T-helper 2 cell treated with Interferon-gamma antibody and Interleukin-4, amounts not matched to agents 5 μg/mL and 100 μg/mL, for 36 hours (primary cell): ENCODE data around the gene ITPR2.

Experiments used
- DNase-seq: peaks from one replicate; pipeline ENCODE4 v3.0.0; 2021; ENCODE audit warnings: low spot score
- H3K27ac Mint-ChIP-seq: one replicate; pipeline ENCODE4 v1.8.0; 2021; ENCODE audit warnings: mild to moderate bottlenecking, mixed read lengths
- H3K27me3 Mint-ChIP-seq: one replicate; pipeline ENCODE4 v1.8.0; 2021; ENCODE audit warnings: low read depth, mixed read lengths
- H3K36me3 Mint-ChIP-seq: one replicate; pipeline ENCODE4 v1.8.0; 2021; ENCODE audit warnings: low read depth, mixed read lengths
- H3K4me1 Mint-ChIP-seq: one replicate; pipeline ENCODE4 v1.8.0; 2021; ENCODE audit warnings: low read depth, mixed read lengths
- H3K4me3 Mint-ChIP-seq: one replicate; pipeline ENCODE4 v1.8.0; 2022; ENCODE audit warnings: mild to moderate bottlenecking, moderate library complexity, mixed read lengths
- H3K9me3 Mint-ChIP-seq: one replicate; pipeline ENCODE4 v1.8.0; 2021; ENCODE audit warnings: mixed read lengths

The ITPR2 gene

DNA sequence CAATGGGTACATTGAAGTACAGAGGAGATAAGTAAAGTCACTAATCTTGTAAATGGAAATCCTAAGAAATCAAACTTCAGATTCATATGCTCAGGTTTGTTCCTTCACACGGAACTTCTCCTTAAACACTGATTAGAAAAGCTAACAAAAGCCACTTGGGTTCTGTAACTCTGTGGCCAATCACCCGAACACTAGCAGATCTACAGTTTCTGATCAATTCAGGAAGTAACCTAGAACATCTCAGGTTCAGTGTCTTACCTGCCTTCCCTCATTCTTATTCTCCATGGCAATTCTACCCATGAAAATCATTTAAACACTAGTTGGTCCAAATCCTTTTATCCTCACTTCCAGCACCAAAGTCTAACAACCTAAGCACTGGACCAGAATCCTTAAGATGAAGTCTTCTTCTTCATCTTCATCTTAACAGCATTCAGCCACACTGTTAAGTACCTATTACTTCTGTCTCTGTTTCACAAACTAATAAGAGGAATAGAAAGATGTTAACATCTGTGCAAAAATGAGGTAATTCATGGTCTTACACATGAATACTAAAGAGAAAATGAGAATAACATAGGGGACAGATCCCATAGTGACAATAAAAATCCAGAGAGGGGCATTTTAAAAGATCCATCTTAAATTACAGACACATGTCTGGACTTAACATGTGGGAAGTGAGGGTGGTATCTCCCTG is 453.1 kb downstream of the ITPR2 start:
- Mint-ChIP-seq H3K27ac (no peak overlapping the region), H3K4me3 (no peak overlapping the region), H3K9me3 (no peaks in the 10 kb centered on the region), H3K36me3 (peaks cover 12% of the 10 kb centered on the region), H3K27me3 (no peaks in the 10 kb centered on the region), H3K4me1 (no peaks in the 10 kb centered on the region)
- DNase-seq: no peak

DNA sequence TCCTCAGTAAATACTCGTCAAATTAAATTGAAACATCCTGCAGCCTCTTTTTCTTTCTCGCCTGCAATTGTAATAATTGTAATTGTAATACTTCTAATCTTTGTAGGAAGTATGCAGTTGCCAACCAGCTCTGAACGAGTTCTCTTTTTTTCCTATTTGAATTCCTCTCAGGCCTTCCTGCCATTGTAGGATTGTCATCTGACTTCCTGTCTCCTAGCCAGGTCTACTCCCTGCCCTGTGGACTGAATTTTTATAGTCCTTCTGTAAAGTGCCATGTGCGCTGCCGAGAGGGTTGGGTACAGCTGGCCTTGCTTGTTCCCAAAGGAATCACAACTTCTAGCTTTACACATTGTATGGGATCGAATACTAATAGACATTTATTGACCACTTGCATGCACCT is 454.3 kb downstream of the ITPR2 start:
- no peaks in the 10 kb centered on the region for H3K9me3 Mint-ChIP-seq
- no peak overlapping the region for H3K27ac Mint-ChIP-seq
- H3K4me1 Mint-ChIP-seq: no peaks in the 10 kb centered on the region
- H3K4me3 Mint-ChIP-seq: no peak overlapping the region
- H3K27me3 Mint-ChIP-seq: no peaks in the 10 kb centered on the region
- peaks cover 4% of the 10 kb centered on the region for H3K36me3 Mint-ChIP-seq
- DNase-seq: no peak

DNA sequence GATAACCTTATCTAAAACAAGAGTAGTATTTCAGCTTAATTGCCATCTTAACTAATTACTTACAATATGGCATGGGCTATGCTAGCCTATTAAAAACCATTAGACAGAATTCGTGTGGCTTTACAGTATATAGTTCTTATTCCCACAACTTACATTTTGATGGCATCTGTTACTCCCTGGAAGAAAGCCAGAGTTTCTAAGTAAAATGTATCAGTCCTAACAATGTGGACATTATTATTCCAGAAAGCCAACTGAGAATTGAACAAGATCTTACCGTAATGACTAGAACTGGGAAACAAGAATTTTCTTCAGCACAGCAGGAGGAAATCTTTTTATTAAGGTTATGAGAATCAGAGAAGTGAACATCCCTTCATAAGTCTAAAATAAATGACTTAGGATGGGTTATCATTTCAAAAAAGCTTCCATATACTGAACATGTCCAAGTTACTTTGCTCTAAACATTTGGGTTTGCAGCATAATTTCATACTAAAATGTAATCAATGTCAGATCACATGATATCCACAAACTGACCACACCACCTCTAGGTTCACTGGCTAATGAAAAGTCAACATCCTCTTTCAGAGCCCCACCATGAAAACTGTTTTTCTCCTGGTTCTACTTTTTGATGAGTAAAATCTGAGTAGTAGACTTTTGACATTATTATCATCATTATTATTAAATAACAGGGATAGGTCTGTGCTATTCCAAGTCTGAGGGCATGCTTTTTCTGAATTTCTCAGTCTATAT is 457.9 kb downstream of the ITPR2 start:
- Mint-ChIP-seq H3K4me3 (no peak overlapping the region), H3K36me3 (no peaks in the 10 kb centered on the region), H3K27me3 (no peaks in the 10 kb centered on the region), H3K4me1 (no peaks in the 10 kb centered on the region), H3K27ac (no peak overlapping the region), H3K9me3 (no peaks in the 10 kb centered on the region)
- DNase-seq: no peak

DNA sequence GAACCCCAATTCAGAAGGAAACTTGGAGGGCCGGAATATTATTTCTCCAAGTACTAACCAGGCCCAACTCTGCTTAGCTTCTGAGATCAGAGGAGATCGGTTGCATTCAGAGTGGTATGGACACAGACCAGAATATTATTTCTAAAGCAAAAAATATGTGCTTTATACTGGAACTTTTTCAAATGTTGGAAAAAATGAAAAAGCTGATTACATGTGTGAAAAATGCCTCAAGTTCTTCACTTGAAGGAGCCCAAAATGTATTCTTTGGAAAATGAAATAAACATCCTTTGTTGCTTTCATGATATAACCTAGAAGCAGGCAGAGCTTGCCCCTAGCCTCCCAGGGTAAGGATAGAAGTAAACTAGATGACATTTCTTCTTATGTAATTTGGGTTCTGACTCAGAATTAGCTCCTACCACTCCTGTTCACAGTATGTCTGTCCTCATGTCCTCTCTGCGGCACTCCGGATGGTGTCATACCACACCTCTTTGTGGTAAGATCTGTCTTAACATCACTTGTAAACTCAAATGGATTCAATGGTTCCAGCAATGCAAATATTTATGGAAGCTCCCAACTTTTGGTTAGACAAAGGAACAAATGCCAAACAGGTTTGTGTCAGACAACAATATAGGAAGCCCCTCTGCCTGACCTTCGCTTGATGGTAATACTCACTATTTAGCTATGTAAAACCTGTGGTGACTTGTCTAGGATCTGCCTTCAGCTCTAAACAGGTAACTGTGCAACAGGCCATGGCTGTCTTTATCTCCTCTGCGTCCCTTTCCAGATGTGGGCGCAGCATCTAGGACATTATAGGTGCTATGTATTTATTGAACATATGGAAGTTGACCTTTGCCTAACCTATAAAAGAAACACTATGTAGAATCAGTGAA is 459.1 kb downstream of the ITPR2 start:
- H3K4me1 Mint-ChIP-seq: no peaks in the 10 kb centered on the region
- H3K4me3 Mint-ChIP-seq: no peak overlapping the region
- H3K9me3 Mint-ChIP-seq: no peaks in the 10 kb centered on the region
- no peak for DNase-seq
- no peaks in the 10 kb centered on the region for H3K27me3 Mint-ChIP-seq
- no peak overlapping the region for H3K27ac Mint-ChIP-seq
- no peaks in the 10 kb centered on the region for H3K36me3 Mint-ChIP-seq

DNA sequence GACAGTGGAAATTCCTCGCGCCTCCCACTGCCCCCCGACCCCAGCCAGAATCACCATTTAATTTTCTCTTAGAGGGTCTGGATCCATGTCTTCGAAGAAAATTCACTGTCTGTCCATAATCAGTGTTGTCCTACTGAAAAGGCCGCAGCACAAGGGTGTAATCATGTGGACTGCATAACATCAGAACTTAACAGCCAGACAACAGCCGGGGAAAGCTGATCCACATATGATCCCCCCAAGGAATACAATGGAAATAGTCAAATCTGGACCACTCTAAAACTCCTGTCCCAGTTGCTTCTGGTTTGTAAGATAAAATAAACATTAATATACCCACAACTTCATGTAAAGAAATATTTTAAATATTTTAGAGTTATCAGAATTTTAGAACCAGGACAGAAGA is 460.1 kb downstream of the ITPR2 start:
- Mint-ChIP-seq H3K4me1 (no peaks in the 10 kb centered on the region), H3K36me3 (no peaks in the 10 kb centered on the region), H3K27me3 (no peaks in the 10 kb centered on the region)

DNA sequence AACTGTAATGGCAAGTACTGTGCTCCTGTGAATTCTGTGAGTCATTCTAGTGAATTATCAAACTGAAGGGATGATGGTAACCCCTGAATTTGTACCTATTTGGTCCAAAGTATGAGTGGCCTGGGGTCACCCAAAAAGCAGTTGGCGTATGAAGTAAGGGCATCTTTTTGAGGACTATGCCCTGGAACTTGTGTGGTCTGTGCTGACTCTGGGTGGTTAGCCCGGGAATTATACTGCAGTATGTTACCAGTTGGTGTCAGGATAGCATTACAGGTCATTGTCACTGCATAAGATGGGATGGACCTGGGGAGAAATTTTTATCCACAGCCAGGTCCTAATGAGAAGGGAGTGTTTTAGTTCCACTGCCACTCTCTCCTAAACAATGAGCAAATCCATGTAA is 462.9 kb downstream of the ITPR2 start:
- no peaks in the 10 kb centered on the region for H3K9me3 Mint-ChIP-seq
- no peak overlapping the region for H3K4me3 Mint-ChIP-seq
- H3K27me3 Mint-ChIP-seq: no peaks in the 10 kb centered on the region
- H3K27ac Mint-ChIP-seq: no peak overlapping the region
- no peak for DNase-seq
- no peaks in the 10 kb centered on the region for H3K4me1 Mint-ChIP-seq
- H3K36me3 Mint-ChIP-seq: no peaks in the 10 kb centered on the region

More for the DNA sequence above, 460.1 kb downstream of the ITPR2 start:
- no peak for DNase-seq
- H3K9me3 Mint-ChIP-seq: no peaks in the 10 kb centered on the region
- no peak overlapping the region for H3K4me3 Mint-ChIP-seq
- no peak overlapping the region for H3K27ac Mint-ChIP-seq

DNA sequence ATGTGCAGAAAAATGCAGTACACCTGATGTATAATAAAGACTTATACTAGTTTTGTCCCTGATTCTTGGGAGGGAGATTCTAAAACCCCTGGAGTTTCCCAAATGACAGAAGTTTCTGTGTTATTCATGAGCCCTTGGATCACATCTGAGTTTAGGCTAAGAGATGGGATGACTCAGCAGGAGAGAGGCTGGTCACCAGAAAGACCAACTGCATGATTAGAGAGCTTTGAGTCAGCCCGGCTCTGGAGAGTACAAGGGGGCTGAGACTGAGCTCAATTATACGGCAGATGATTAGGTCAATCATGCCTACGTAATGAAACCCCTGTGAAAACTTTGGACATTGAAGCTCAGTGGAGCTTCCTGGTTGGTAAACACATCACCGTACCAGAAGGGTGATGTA is 463.4 kb downstream of the ITPR2 start:
- H3K9me3 Mint-ChIP-seq: no peaks in the 10 kb centered on the region
- no peak overlapping the region for H3K4me3 Mint-ChIP-seq
- no peak overlapping the region for H3K27ac Mint-ChIP-seq
- no peak for DNase-seq
- H3K27me3 Mint-ChIP-seq: no peaks in the 10 kb centered on the region
- H3K4me1 Mint-ChIP-seq: no peaks in the 10 kb centered on the region
- H3K36me3 Mint-ChIP-seq: no peaks in the 10 kb centered on the region

DNA sequence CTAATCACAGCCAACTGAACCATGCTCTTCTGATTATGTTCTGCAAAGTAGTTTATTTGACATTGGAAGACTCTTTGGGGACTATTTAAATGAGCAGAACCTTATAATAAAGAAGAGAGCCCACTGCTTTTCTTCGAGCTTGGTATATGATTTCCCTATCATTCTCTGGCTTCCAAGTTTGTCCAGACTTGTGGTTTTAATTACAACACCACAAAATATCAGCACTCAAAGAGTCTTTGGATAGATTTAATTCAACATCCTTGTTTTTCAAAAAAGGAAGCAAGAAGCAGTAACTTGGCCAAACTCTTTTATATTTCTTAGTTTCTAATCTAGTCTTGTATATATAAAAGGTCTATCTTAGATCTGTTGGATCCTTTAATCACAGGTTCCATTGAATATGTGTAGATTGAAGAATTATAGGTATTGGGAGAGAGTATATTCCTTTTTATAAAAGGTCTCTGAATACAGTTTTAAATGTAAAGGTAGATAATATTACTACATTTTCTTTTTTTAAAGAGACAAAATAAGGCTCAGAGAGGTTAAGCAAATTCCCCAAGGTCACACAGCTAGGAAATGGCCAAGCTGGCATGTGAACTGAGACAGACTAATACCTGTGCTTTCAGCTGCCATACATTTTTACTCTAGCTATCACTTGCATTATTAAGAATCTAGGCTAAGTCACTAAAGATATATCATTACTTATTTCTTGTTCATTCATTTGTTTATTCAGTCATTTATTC is 464.8 kb downstream of the ITPR2 start:
- Mint-ChIP-seq H3K36me3 (no peaks in the 10 kb centered on the region), H3K4me1 (no peaks in the 10 kb centered on the region), H3K27me3 (no peaks in the 10 kb centered on the region), H3K4me3 (no peak overlapping the region), H3K27ac (no peak overlapping the region), H3K9me3 (no peaks in the 10 kb centered on the region)
- DNase-seq: no peak

DNA sequence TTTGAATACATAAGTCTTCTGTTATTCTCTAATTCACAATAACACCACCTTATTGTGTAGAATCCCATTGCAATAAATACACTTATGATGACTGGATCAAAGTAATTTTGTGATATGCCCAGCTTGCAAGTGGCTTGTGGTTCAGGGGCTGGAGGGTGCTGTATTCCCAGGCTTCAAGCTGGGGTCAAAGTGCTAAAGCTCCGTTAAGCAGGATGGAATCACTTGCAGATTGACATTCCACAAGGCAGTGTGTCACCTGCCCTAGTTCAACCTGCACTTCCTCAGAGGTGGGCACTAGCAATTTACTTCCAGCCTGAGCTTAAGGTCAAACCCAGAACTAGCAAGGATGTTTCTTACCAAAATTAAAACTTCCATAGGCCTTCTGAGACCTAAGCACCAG is 471.0 kb downstream of the ITPR2 start:
- no peaks in the 10 kb centered on the region for H3K36me3 Mint-ChIP-seq
- no peak for DNase-seq
- H3K4me1 Mint-ChIP-seq: no peaks in the 10 kb centered on the region

DNA sequence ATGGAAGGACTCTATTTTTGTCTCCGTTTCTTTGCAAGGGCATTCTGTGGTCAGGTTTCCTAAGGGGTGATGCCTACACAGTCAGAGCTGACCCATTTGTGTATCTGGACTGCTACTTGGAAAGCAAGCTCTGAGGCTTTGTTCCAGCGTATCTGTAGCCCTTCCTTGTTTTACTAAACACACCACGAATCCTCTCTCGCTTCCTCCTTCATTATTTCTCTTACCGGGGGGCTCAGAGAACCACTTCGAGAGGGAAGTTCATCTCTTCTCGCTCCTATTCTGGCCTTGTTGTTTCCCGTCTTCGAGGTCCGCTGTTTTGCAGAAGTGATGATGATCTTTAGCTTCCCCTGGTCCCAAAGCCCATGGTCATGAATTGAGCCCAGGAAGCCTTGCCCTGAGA is 472.9 kb downstream of the ITPR2 start:
- Mint-ChIP-seq H3K36me3 (no peaks in the 10 kb centered on the region), H3K27me3 (no peaks in the 10 kb centered on the region), H3K4me3 (no peak overlapping the region), H3K4me1 (no peaks in the 10 kb centered on the region), H3K27ac (no peak overlapping the region), H3K9me3 (no peaks in the 10 kb centered on the region)
- no peak for DNase-seq

More for the DNA sequence above, 471.0 kb downstream of the ITPR2 start:
- Mint-ChIP-seq H3K27ac (no peak overlapping the region), H3K27me3 (no peaks in the 10 kb centered on the region), H3K9me3 (no peaks in the 10 kb centered on the region), H3K4me3 (no peak overlapping the region)

DNA sequence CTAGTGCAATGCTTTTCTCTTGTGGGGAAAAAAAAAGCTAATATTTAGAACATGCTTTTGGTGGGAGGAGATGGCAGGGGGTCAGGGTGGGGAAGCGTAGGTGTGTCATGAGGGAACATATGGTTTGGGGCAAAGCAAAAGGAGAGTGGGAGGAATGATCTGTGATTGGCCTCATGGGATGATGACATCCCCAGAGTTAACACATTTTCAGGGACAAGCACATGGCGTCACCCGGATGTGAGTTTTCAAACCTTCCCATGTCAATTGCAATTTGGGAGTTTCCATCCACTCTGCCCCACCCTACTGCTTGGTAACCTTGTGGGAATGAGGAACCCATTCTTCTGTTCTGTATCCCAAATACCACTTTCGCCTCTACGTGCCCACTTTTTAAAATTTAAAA is 473.4 kb downstream of the ITPR2 start:
- no peaks in the 10 kb centered on the region for H3K9me3 Mint-ChIP-seq
- H3K27me3 Mint-ChIP-seq: no peaks in the 10 kb centered on the region
- H3K4me3 Mint-ChIP-seq: no peak overlapping the region
- no peaks in the 10 kb centered on the region for H3K4me1 Mint-ChIP-seq
- H3K27ac Mint-ChIP-seq: no peak overlapping the region
- no peaks in the 10 kb centered on the region for H3K36me3 Mint-ChIP-seq
- DNase-seq: no peak

DNA sequence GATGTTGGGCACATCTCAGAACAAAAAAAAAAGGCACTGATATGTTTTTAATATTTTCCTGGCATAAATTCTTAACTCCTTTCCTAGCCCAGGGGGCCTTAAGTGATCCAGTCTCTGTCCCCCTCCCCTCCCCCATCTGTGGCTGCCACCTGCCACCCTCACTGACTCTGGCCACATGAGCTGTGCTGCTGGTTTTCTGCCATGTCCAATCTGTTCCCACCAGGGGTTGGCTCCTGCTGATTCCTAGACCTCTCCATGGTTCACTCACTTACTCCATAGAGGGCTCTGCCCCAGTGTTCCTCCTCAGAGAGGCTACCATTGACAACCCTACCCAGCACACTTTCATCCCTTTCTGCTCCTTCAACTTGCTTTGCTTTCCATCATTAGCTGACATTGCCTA is 474.3 kb downstream of the ITPR2 start:
- no peak for DNase-seq
- H3K9me3 Mint-ChIP-seq: no peaks in the 10 kb centered on the region
- H3K36me3 Mint-ChIP-seq: no peaks in the 10 kb centered on the region
- no peaks in the 10 kb centered on the region for H3K4me1 Mint-ChIP-seq
- H3K27me3 Mint-ChIP-seq: no peaks in the 10 kb centered on the region
- no peak overlapping the region for H3K4me3 Mint-ChIP-seq
- H3K27ac Mint-ChIP-seq: no peak overlapping the region

DNA sequence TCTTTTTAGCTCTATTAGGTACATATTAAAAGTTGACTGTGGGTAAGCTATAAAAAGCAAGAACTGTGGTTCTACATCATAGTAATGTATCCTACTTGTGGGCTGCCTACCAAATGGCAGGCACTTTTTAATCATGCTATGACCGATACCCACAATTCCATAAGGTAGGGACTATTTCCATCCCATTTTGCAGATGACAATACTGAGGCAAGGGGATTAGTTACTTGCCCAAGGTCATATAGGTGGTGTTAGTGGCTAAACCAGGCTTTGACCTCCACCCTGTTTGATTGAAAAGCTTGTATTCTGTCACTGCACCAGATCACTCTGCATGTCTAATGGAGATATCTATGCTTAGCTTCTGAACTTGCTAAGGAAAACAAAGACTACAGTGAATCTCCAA is 485.7 kb downstream of the ITPR2 start:
- peaks cover 1% of the 10 kb centered on the region for H3K36me3 Mint-ChIP-seq
- H3K27ac Mint-ChIP-seq: no peak overlapping the region
- peaks cover 15% of the 10 kb centered on the region for H3K4me1 Mint-ChIP-seq
- no peak overlapping the region for H3K4me3 Mint-ChIP-seq
- H3K27me3 Mint-ChIP-seq: no peaks in the 10 kb centered on the region
- no peak for DNase-seq
- no peaks in the 10 kb centered on the region for H3K9me3 Mint-ChIP-seq
